GM19238 (cell line): Measurements from ENCODE around the gene TMEM50B.
A peak's percentile ranks its signal among the peaks of the same experiment; 100 is the strongest.
"Not testable (repeated sequence)": the region's sequence is repeated elsewhere in the genome, so short reads cannot be mapped to it uniquely, and the experiment has no call there.

ENCODE experiments used
- DNase-seq: peaks from one replicate; pipeline ENCODE4 v3.0.0; 2011; ENCODE audit warnings: low spot score; ENCODE audit not compliant: insufficient read length

TMEM50B gene

DNA sequence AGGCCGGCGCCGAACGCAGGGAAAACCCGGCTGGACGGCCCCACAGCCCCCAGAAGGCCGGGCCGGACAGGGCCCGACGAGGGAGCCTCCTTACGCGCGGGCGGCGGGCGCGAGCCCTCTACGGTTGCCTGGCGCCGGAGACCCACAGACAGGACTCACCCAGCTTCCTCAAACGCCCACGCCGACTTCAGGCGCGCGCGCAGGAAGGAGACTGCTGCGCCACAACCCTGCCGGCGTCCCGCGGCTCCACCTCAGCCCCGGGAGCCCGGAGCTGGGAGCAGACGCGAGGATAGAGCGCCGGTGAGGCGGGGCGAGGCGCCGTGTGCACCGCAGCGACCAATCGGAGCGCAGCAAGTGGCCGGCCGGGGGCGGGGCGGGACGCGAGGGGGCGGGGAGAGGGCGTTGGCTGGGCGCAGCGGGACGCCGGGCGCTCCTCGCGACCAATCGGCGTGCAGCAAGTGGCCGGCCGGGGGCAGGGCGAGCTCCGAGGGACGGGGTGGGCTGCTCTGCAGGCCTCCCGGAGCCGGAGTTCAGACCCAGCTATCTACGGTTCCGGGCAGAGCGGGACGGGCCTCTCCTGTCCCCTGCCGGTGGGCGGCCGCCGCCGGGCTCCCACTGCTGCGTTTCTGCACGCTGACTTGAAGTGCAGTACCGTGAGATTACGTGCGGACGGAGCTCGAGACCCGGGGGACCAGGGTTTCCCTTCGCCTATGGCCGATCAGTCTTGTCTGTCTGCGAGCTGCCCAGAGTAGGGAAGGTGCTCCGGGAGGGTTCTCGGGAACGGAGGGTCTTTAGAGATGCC lies at the start of gene TMEM50B:
Gene TMEM50B (minus strand): TSS at position 296 of the 802 bp plus-strand sequence. CDS start 11,089 bp downstream, outside the sequence.
- DNase-seq = peak; percentile 90

DNA sequence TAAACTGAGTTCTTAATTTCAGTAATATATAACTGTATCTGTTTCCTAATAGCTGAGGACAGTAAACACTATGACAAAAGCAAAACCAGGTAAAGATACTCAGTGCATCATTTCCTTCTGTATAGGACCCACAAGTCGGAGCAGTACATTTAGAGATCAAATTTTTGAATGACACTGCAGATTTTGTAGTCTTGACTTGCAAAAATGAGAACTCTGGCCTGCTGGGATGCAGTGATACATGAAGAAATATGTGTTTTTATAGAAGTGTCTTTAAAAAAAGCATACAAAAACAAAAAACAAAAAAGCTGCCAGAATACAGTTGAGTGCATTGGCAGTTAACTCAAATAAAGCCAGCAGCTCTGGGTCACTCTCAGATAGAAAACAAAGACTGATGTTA lies 43.2 kb upstream of the TMEM50B start:
- DNase-seq = no peak

DNA sequence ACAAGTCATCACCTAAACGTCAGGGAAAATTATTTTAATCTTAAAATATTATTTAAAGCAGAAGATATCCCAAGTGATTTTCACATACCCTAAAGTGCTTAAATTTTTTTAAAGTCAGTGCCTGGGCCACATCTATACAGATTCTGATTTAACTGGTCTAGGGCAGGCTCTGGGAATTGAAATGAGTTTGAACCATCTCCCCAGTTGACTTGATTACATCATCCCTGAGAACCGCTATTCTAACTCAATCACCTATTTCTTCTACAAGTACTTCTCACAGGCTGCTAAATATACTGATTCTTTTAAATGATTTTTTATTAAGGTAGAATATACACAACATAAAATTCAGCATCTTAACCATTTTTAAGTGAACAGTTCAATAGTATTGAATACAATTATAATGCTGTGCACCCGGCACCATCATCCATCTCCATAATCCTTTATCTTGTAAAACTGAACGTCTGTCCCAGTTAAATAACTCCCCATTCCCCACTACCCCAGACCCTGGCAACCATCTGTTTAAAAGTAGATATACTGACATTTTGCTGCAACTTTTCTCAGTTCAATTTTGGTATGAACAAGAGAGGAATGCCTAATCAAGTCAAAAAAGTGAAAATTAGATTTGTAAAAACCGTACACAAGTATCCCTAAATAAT lies 42.7 kb upstream of the TMEM50B start:
- DNase-seq = no peak

DNA sequence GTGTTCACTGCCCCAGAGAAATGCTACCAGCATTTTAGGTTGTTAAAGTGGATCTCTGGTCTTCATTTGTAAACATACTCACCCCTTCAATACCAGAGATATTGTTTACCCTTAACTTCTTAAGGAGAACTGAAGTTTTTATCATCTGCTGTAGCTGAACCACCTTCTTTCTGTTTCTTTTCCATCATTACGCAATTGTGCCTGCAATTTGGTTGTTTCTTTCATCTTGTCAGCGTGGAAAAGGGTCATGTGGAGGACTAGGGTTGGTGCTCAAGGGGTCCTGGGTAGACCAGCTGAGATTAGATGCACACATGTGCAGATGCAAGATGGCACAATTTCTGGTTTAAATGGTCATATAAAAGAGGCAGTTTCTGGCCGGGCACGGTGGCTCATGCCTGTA lies 39.1 kb upstream of the TMEM50B start:
- no peak for DNase-seq

DNA sequence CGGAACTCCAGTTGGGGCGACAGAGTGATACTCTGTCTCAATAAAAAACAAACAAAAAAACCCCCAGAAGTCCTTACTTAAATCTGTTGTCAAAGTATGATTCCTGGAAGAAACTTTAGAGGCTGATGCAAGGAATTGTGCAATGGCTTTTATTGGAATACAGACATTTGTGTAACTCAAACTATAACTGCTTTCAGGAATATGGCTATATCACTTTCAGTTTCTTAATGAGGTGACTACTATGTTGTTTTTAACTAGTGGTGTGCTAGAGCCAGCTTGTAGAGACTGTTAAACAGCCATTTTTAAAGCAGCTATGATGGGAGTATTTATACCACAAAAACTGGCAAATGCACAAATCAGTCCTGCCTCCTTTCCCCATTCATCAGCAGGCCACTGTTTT lies 34.5 kb upstream of the TMEM50B start:
- DNase-seq = no peak

DNA sequence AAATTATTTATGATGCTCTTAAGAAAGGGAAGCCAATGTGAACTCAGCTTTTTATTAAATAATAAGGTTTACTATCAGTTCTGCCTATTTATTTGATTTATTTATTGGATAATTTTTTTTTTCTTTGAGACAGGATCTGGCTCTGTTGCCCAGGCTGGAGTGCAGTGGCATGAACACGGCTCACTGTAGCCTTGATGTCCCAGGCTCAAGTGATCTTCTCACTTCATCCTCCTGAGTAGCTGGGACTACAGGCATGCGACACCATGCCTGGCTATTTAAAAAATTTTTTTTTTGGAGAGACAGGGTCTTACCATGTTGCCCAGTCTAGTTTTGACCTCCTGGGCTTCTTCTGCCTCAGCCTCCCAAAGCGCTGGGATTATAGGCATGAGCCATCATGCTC lies 32.7 kb upstream of the TMEM50B start:
- DNase-seq = no peak

DNA sequence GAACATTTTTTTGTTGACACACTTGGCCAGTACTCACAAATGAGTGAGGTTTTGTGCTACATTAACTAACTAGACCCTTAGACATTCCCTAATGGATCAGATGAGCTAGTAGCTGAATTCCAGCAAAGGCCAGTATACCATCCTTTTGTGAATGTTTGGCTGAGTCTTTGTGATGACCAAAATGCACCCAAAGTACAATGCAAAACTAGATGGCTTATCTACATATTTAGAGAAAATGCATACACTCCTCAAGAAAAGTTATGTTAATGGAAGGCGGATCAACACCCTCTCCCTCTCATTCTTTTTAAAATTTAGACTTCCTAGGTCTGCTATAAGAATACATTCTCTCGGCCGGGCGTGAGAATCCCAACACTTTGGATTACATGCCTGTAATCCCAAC lies 31.9 kb upstream of the TMEM50B start:
- DNase-seq = no peak

DNA sequence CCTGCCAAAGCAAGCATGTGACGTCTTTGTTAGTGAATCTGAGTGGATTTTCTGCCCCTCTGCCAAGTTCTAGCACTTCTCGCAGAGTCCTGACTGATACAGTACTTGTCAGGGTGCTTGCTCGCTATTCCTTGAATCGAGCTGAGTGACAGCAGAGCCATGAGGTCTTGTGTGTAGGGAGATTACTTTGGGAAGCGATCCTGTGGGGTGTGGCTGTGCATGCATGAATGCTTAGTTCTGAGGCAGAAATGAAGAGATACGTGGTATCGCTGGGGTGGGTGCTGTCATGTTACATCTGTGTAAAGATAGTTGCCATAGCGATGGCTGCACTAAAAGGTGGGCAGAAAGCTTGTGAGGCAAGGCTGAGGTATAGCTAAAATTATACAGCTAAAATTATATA lies 31.1 kb upstream of the TMEM50B start:
- no peak for DNase-seq

DNA sequence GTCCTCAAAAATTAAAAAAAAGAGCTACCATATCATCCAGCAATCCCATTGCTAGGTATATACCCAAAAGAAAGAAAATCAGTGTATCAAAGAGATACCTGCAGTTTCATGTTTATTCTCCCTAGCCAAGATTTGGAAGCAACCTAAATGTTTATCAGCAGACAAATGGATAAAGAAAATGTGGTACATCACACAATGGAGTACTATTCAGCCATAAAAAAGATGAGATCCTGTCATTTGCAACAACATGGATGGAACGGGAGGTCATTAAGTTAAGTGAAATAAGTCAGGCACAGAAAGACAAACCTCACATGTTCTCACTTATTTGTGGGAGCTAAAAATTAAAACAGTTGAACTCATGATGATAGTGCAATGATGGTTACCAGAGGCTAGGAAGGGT lies 27.2 kb upstream of the TMEM50B start:
- not testable (repeated sequence) for DNase-seq

DNA sequence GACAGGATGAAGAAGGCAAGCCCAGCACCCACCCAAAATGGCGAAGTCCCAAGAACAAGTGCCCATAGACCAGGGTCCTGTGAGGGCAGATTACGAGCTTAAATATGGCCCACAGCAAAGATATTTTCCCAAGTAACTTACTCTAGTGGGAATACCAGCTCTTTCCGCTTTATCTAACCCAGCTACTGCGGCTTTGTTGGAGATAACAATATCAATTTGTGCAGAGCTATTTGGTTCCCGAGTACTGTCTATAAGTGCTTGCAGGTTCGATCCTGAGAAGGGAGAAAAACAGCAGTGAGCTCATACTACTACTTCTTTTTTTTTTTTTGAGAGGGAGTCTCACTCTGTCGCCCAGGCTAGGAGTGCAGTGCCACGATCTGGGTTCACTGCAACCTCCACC lies 26.1 kb upstream of the TMEM50B start:
- DNase-seq = no peak

DNA sequence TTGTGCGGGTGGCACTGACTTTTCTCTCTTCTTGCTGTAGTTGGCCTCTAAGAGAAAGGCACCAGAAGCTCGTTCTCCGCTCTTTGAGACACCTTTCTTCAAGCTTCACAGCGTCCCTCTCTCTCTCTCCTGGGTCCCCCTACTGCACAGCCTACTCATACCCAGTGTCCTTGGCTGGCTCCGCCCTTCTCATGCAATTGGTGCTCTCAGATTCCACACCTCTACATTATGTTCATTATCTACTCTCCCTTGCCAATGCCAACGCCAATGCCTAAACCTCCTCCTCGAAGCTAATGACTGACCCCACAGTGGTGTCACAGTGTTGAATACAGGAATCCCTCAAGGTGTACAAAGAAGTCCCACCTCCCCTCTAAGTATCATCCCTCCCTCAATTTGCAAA lies 16.6 kb upstream of the TMEM50B start:
- DNase-seq = no peak

DNA sequence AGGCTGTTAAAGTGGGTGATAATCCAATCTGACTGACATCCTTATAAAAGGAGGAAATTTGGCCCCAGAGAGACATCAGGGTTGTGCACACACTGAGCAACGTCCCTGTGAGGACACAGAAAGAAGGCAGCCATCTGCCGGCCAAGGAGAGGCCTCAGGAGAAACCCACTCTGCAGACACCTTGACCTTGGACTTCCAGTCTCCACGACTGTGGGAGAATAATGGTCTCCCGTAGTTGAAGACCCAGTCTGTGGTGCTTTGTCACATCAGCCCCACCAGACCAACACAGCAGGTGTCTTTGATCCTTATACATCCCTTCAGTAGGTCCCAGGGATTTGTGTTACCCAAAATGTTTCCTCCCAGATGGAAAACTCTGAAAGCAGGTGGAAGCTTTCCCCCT lies 16.0 kb upstream of the TMEM50B start:
- DNase-seq = no peak

DNA sequence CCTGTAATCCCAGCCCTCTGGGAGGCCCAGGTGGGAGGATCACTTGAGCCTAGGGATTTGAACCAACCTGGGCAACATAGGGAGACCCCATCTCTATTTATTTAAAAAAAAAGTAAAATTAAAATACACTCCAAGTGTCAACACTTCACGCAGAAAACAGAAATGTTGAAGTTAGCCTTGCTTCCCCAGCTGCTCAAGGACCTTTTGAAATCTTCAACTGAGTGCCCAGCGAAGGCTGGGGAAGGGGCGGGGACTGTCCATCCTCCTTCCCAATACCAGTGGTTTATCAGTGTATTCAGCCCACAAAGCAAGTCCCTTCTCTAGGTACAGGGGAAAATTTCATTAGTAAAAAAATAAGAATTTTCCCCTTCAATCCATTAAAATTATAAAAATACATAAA lies 14.0 kb upstream of the TMEM50B start:
- DNase-seq = no peak

DNA sequence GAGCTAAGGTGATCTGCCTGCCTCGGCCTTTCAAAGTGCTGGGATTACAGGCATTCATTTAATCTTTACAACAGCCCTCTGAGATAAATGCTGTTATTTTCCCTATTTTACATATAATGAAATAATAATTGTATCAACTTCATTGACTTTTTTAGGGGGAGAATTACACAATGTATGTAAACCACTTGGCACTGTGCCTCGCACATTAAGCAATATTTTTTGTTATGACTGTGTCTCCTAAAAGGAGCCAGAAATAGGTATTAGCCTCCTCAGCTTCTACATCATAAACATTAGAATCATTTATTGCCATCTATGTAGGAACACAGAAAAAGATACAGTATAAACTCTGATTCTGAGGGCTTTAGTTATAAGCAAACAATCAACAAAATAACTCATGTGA lies 12.8 kb upstream of the TMEM50B start:
- DNase-seq = no peak

DNA sequence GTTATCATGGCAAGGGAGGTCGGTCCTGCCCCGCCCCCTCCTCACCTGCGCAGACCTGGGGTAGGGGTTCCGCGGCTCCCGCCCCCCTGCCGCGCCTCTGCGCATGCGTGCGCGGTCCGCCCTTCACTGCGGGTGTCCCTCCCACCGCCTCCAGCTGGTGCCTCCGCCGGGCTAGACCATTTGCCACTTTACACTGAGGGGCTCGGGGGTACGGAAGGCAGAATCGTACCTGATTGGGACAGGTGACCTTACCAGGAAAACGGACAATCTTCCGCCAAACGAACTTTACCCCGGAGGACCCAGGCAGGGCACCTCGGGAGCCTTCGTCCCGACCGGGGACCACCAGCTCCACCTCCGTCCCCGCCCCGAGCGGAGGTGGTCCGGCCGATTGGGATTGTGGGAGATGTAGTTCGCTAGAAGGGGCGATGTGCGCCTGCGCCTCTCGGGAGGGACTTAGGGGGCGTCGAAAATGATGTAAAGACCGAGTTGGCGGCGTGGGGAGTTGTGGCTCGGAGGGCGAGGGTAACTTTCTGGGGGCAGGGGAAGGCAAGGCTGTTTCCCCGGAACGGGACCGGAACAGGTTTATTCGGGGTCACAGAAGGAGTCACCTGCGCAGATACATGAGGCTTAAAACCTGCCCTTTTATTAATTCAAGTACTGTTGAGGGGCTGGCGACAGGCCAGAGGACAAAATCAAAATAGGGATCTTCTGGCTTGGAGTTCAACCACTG lies 11.8 kb upstream of the TMEM50B start, which contains the start of gene DNAJC28:
Gene DNAJC28 (minus strand): TSS at position 344 of the 730 bp plus-strand sequence. CDS start 2,323 bp downstream, outside the sequence.
- DNase-seq = peak; percentile 90

DNA sequence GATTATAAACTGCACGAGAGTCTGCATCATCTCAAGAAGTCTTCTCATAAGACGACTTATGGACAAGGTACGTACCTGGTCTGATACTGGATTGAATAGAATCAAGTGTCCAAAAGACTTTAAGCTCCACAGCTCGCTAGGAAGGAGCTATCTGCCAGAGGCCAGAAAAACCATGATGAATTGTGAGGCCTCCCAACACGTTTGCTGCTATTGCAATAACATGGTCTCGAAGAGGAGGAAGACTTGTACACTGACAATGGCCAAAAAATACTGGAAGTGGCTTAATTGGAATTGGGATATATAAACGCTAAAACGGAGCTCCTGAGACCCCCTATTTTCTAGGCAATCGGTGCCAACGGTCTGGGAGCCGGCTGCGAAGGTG lies 11.2 kb upstream of the TMEM50B start:
- no peak for DNase-seq

DNA sequence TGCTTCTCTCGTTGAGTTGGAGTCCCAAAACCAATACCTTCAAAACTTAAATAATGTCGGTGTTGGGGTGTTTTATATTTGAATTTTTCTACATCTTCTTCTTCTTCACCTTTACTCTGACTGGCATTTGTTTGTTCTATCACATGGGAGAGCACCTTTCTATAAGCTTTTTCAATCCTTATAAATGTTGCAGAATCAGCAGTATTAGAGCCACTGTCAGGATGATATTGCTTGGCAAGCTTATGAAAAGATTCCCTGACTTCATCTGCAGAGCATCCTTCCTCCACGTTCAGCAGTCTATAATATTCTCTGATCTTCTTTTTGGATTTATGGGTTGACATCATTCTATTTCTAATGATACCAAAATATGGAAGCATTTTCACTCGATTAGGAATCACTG lies 9.2 kb upstream of the TMEM50B start:
- DNase-seq = no peak

DNA sequence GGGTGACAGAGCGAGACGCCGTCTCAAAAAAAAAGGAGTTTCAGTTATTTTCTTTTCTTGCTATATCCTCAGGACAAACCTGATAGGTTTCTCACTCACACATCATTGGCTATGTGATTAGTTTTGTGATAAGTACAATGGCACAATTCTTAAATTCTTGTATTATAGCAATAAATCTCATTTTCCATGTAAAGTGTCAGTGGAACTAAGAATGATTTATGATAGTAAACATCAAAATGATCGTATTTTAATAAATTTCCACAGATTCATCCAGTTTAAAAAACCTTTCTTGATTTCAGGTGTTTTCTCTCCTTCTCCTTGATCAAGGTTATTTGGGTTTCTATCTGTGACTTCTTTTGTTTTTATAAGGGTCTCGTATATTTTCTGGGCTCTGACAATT lies 8.2 kb upstream of the TMEM50B start:
- no peak for DNase-seq

DNA sequence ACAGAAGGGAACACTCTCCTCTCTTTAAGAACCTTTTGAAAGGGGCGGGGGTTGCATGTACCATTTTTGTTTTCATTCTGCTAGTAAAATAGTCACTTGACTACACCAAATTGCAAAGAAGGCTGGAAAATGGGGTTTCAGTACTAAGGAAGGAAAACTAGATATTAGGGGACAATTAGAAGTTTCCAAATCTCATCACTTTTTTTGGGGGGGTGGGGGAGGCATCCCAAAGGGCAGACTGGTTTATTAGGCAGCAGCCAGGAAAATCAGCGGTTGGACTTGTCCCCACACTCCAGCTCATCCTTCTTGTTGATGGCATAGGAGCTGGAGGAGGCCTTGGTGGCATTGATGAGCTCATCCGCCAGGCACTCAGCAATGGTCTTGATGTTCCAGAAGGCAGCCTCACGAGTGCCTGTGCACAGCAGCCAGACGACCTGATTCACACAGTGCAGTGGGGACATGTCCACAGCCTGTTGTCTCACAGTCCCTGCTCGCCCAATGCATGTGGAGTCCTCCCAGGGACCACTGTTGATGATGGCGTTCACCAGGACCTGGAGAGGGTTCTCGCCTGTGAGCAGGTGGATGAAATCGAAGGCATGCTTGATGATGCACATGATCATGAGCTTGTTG lies 1.7 kb upstream of the TMEM50B start:
- no peak for DNase-seq

DNA sequence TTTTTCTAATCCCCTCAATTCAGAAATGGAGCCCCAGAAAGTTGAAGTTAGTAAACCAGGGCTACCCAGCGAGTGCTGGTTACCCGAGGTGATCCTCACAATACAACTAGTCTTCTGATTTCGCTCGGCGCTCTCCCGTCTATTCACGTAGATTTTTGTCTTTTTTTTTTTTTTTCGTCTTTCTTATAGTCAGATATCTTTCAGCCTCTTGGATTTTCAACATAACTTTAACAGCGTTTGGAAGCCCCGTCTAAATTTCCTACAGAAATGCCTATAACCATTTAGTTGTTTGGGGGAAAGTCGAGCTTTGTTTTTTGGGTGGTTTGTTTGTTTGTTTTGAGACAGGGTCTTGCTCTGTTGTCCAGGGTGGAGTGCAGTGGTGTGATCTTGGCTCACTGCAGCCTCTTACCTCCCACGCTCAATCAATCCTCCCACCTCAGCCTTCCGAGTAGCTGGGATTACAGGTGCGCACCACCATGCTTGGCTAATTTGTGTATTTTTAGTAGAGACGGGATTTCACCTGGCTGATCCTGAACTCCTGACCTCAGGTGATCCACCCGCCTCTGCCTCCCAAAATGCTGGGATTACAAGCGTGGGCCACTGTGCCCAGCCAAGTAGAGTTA lies 818 bp upstream of the TMEM50B start:
- DNase-seq = no peak

DNA sequence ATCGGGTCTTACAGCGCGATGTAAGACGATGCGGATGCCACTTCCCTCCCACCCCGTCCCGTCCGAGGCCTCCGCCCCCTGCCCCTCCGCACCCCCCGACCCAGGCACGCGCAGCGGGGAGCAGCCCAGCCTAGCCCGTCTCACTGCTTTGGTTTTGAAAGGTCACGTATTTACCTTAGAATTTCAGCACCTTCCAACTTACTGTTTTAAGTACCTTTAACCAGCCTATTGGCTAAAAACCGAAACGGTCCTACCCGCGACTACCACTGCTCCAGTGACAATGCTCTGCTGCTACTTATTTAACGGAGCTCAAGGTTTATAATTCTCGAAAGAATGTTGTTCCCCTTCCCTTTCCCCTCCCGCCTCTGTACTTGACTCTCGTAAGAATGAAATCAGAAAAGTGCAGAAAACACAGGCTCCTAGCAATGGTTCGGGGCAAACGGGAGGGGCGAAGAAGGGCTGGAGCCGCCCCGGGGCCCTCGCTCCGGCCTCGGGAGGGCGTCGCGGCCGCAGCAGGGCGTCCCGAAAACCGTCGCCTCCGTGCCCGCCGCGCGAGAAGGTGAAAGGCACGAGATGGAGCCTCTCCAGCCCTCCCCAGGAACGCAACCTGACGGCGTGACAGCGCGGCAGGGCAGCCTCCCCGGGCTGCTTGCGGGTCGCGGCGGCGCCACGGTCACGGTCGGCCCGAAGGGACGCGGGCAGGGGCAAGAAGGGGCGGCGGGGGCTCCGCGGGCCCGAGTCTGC lies 667 bp downstream of the TMEM50B start:
- peak; percentile 42 for DNase-seq
